Uterus (tissue), 4 donors: ENCODE measurements around the gene PLP1. TPM values are rescaled to one million over a fixed set of nuclear protein-coding genes. Genes with fewer than 3 reads are reported as not detected.

Experiments used
- DNase-seq, 2 donors: peaks; one replicate each; pipeline ENCODE4 v3.0.0-alpha.2; 2019 to 2020
- H3K27ac ChIP-seq, 2 donors: fragments of 200-600 bp; sonication (generic); 1 replicate in 1 of 2; 2 replicates in 1 of 2; pipeline ENCODE4 v1.5.1; 2016 to 2018
- H3K27me3 ChIP-seq, 2 donors: fragments of 200-600 bp; sonication (generic); one replicate each; pipeline ENCODE4 v1.5.1; 2018 to 2019; ENCODE audit warnings: control low read depth in 1 of 2
- H3K36me3 ChIP-seq, 2 donors: fragments of 200-600 bp; sonication (generic); one replicate each; pipeline ENCODE4 v1.5.1; 2019; ENCODE audit warnings: control low read depth in 1 of 2
- H3K4me1 ChIP-seq, 2 donors: fragments of 200-600 bp; sonication (generic); one replicate each; pipeline ENCODE4 v1.5.1; 2018 to 2019; ENCODE audit warnings: control low read depth in 1 of 2
- H3K4me3 ChIP-seq, 2 donors: fragments of 200-600 bp; sonication (generic); 1 replicate in 1 of 2; 2 replicates in 1 of 2; pipeline ENCODE4 v1.5.1; 2018 to 2019; ENCODE audit warnings: mild to moderate bottlenecking in 1 of 2
- H3K9me3 ChIP-seq, 2 donors: fragments of 200-600 bp; sonication (generic); one replicate each; pipeline ENCODE4 v1.5.1; 2019; ENCODE audit warnings: control low read depth in 1 of 2
- POLR2A ChIP-seq, 2 donors: fragments of 450-650 bp; IDR thresholded peaks; one replicate each; pipeline ENCODE4 v1.6.1; 2016; ENCODE audit warnings: antibody characterized with exemption in 2 of 2, mild to moderate bottlenecking in 1 of 2, moderate library complexity in 1 of 2
- intact Hi-C: fragments of 100-400 bp; cut with DNase I; formaldehyde crosslinking; loops from one replicate; pipeline ENCODE4 v1.15.1; 2023; ENCODE audit warnings: low total_unique reads
- total RNA-seq, 4 donors: library from RNA; depleted of rRNA in 3 of 4; stranded (reverse); fragments of >200 nt in 3 of 4; gene quantifications; one replicate each; pipeline versions ENCODE4 v1.1.0 to v1.2.4, GENCODE V29; 2014 to 2023
- TF ChIP-seq, protein P1 (sequence below), 4 experiments: fragments of 200-600 bp in 2 of 4; fragments of 450-650 bp in 2 of 4; sonication (generic) in 2 of 4; IDR thresholded peaks; one replicate each; pipeline ENCODE4 v1.5.1; 2016 to 2019; ENCODE audit warnings: antibody characterized with exemption in 4 of 4, mild to moderate bottlenecking in 2 of 4, moderate library complexity in 1 of 4
- donor health status: DM: yes; HTN: yes; CAD: no.

The PLP1 gene
- total RNA-seq, 4 donors from 2014 or later: 0.88 to 41.0 (median 2.0) TPM

DNA sequence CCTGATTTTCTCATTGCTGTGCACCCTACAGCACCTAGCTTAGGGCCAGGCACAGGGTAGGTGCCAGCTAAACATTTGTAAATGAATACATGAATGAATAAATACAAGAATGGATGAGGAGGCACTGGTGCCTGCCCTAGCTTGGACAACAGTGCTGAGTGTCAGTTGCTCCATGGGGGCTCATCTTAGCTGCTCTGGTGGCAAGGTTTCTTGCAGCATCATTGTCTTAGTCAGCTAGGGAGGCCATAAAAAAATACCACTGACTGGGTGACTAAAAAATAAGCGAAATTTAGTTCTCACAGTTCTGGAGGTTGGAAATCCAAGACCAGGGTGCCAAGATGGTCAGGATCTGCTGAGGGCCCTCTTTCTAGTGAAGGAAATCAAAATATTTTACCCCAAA, 34.8 kb upstream of the PLP1 start:
- Histone ChIP-seq H3K27me3 (no peaks in the 10 kb centered on the region), H3K36me3 (no peaks in the 10 kb centered on the region), H3K4me3 (no peak overlapping the region), H3K4me1 (no peaks in the 10 kb centered on the region), H3K27ac (no peak overlapping the region), H3K9me3 (no peaks in the 10 kb centered on the region)
- no peak for TF ChIP-seq POLR2A (IDR thresholded peaks at IDR 0.05)
- TF ChIP-seq, protein P1, sequence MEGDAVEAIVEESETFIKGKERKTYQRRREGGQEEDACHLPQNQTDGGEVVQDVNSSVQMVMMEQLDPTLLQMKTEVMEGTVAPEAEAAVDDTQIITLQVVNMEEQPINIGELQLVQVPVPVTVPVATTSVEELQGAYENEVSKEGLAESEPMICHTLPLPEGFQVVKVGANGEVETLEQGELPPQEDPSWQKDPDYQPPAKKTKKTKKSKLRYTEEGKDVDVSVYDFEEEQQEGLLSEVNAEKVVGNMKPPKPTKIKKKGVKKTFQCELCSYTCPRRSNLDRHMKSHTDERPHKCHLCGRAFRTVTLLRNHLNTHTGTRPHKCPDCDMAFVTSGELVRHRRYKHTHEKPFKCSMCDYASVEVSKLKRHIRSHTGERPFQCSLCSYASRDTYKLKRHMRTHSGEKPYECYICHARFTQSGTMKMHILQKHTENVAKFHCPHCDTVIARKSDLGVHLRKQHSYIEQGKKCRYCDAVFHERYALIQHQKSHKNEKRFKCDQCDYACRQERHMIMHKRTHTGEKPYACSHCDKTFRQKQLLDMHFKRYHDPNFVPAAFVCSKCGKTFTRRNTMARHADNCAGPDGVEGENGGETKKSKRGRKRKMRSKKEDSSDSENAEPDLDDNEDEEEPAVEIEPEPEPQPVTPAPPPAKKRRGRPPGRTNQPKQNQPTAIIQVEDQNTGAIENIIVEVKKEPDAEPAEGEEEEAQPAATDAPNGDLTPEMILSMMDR (IDR thresholded peaks at IDR 0.05): no peak
- DNase-seq: no peak
- intact Hi-C loops: no loop called here

DNA sequence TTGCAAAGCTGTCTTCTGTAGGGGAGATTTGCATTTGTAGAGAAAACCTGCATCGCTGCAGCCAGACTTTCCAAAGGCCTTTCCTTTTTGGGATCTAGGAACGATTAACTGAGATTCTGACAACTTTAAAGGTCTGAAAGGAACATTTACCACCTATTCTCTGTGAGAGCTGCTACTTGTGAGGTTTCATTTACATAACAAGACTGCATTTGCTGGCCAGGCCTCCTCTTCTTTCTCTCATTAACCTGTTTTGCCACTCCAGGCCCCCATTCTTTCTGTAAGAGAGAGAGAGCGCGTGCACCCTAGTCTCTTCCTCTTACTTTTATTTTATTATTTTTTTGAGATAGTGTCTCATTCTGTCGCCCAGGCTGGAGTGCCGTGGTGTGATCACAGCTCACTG, 34.3 kb upstream of the PLP1 start:
- no peaks in the 10 kb centered on the region for H3K4me1 ChIP-seq
- DNase-seq: no peak
- no peak overlapping the region for H3K27ac ChIP-seq
- no peak overlapping the region for H3K4me3 ChIP-seq
- no peaks in the 10 kb centered on the region for H3K9me3 ChIP-seq
- no peak for TF ChIP-seq POLR2A (IDR thresholded peaks at IDR 0.05)
- TF ChIP-seq, protein P1 (IDR thresholded peaks at IDR 0.05): no peak
- no peaks in the 10 kb centered on the region for H3K36me3 ChIP-seq
- H3K27me3 ChIP-seq: no peaks in the 10 kb centered on the region
- intact Hi-C loops: no loop called here

DNA sequence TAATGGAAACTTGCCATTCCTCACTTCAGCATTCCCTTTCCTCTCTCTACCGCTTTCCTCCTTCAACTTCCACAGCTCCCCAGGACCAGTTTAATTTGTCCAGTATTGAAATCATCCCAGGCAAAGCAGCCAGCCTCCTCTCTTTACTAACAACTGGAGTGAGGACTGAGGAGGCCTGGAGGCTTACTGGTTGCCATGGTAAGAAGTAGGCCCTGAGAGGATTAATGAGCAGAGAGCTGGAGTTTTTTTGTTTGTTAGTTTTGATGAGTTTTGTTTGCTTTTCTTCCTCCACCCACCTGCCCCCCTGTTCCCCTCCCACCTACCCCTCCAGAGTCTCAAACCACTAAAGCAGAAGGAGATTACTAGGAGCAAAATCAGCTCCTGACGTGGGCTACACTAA, 29.5 kb upstream of the PLP1 start:
- TF ChIP-seq POLR2A (IDR thresholded peaks at IDR 0.05): no peak
- TF ChIP-seq, protein P1 (IDR thresholded peaks at IDR 0.05): no peak
- H3K4me3 ChIP-seq: no peak overlapping the region
- no peaks in the 10 kb centered on the region for H3K36me3 ChIP-seq
- no peak overlapping the region for H3K27ac ChIP-seq
- intact Hi-C loops: no loop called here
- no peaks in the 10 kb centered on the region for H3K27me3 ChIP-seq
- H3K9me3 ChIP-seq: no peaks in the 10 kb centered on the region
- no peaks in the 10 kb centered on the region for H3K4me1 ChIP-seq
- DNase-seq: no peak

DNA sequence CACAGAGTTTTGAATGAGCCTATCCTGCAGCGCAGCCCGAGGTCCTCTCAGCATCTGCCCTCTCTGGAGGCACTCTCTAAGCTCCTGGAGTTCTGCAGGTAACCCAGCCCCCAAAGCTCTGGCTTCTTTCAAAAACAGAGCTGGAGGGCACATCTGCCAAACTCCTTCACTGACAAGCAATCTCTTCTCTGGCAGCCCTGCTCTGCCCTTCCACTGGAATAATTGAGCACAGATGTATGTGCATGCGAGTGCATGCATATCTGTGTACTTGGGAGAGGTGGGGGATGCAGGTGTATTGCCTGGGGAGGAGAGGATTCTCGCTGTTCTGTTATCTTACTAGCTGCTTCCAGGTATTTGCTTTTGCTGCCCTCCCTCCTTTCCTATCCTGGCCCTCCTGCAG, 22.2 kb upstream of the PLP1 start:
- TF ChIP-seq POLR2A (IDR thresholded peaks at IDR 0.05): no peak
- TF ChIP-seq, protein P1 (IDR thresholded peaks at IDR 0.05): no peak
- H3K4me1 ChIP-seq: no peaks in the 10 kb centered on the region

DNA sequence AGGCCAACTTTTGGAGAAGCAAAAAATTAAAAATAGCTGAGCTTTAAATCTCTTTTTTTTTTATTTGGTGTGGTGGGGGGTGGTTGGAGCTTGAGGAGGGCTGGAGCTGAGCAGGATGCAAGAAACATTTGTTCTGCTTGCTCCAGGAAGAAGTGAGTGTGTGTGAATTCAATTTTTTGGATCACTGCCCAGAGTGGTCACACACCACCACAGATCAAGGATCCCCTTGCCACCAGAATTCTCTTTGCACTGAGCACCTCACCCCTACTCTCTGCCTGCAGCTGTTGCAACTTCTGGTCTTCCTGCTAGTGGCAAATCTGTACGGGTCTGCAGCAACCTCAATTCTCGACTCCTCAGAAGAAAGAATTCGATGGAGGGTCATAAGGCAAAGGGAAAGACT, 19.9 kb upstream of the PLP1 start:
- Histone ChIP-seq H3K4me1 (no peaks in the 10 kb centered on the region), H3K4me3 (no peak overlapping the region), H3K36me3 (no peaks in the 10 kb centered on the region), H3K9me3 (no peaks in the 10 kb centered on the region), H3K27ac (no peak overlapping the region), H3K27me3 (no peaks in the 10 kb centered on the region)
- intact Hi-C loops: no loop called here
- no peak for DNase-seq
- no peak for TF ChIP-seq POLR2A (IDR thresholded peaks at IDR 0.05)
- TF ChIP-seq, protein P1 (IDR thresholded peaks at IDR 0.05): no peak

More for the DNA sequence above, 22.2 kb upstream of the PLP1 start:
- DNase-seq: no peak
- Histone ChIP-seq H3K36me3 (no peaks in the 10 kb centered on the region), H3K9me3 (no peaks in the 10 kb centered on the region), H3K4me3 (no peak overlapping the region), H3K27me3 (no peaks in the 10 kb centered on the region), H3K27ac (no peak overlapping the region)
- intact Hi-C loops: no loop called here
